HG03520 (cell line): ENCODE measurements around the gene NLE1.
"Not testable (repeated sequence)": the region's sequence is repeated elsewhere in the genome, so short reads cannot be mapped to it uniquely, and the experiment has no call there.

Experiments used
- ATAC-seq: cut with Tn5 transposase; IDR thresholded peaks from one replicate; pipeline ENCODE4 v1.9.1; 2021; ENCODE audit warnings: mild to moderate bottlenecking, moderate library complexity; ENCODE audit not compliant: unreplicated experiment

The NLE1 gene

GRCh38 chr17:35163886-35164285 lies 21.8 kb upstream of the NLE1 start:
- ATAC-seq, result no peak

DNA sequence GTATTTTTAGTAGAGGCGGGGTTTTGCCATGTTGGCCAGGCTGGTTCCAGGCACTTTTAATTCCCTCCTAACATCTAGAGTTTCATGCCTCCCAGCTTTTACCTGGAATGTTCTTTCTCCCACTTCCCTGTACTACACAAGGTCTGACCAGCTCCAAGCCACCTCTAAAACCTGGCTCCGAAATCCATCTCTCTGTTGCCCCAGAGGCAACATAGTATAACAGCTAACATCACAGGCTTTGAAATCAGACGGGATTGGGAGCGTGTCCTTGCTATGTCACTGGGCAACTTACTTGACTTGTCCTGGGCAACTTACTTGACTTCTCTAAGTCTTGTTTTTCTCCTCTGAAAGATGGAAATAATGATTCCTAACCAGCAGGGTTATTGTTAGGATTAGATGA lies 20.7 kb upstream of the NLE1 start:
- no peak for ATAC-seq

DNA sequence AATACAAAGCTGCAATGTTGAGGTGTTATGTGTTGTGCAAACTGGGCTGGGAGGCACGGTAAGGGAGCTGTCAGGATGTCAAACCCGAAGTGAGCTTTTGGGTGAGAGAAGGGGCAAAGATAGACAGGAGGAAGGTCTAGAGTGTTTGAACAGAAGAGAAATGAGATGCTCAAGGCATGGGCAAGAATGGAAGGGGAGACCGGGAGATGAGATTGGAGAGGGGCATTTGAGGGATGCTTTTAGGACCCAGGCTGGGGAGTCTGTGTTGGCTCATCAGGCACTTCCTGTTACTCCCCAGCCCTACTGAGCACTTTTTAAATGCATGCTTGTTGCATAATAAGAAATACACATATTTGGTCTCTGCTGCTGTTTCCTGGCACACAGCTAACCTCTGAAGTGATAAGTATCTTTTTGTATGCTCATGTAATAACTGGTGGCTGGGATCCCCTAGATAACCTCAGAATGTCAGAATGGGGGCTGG lies 19.2 kb upstream of the NLE1 start:
- ATAC-seq, result no peak

DNA sequence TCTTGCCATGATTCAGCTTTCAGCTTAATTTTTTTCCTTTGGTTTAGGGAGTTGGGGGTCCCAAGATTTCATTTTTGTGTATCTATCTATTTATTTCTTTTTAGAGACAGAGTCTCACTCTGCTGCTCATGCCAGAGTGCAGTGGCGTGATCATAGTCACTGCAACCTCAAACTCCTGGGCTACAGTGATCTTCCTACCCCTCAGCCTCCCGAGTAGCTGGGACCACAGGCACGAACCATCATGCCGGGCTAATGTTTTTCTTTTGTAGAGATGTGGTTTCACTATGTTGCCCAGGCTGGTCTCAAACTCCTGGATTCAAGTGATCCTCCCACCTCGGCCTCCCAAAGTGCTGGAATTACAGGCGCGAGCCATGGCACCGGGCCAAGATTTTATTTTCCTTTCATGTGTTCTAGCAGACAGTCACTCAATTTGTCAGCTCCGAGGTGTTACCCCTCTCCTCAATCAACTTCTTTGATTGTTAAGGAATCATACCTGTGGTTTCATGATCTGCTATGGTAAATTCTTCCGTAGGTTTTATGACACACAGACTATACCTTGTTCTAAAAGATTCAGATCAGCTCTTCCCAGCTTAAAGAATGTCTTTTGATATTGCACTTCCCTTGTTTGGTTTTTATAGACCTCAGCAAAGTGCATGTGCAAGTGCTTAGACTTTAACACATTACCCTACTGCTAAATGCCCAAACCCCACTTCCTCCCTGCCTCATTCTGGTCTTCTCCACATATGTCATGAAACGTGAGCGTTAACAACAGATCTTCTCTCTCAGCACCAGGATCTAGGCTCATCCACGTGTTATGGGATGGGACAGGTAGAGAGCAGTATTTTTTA lies 18.5 kb upstream of the NLE1 start:
- ATAC-seq, result no peak

- no peak for ATAC-seq
Observed at GRCh38 chr17:35159940-35160339, 17.8 kb upstream of the NLE1 start.

DNA sequence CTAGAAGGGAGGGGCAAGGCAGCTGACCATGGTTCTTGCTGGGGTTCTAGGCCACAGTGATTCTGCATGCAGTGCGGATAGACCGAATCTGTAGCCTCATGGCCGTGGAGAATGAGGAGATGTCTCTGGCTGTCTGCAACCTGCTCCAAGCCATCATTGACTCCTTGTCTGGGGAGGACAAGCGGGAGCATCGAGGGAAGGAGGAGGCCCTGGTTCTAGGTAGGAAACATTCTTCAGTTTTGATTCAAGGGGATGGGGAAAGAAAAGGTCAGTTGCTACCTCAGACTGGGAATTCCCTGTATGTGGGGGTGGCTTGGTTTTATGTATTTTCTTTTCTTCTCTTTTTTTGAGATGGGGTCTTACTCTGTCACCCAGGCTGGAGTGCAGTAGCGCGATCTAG lies 13.1 kb upstream of the NLE1 start:
- ATAC-seq, result no peak

- no peak for ATAC-seq
Observed at GRCh38 chr17:35154196-35155165, 12.4 kb upstream of the NLE1 start.

DNA sequence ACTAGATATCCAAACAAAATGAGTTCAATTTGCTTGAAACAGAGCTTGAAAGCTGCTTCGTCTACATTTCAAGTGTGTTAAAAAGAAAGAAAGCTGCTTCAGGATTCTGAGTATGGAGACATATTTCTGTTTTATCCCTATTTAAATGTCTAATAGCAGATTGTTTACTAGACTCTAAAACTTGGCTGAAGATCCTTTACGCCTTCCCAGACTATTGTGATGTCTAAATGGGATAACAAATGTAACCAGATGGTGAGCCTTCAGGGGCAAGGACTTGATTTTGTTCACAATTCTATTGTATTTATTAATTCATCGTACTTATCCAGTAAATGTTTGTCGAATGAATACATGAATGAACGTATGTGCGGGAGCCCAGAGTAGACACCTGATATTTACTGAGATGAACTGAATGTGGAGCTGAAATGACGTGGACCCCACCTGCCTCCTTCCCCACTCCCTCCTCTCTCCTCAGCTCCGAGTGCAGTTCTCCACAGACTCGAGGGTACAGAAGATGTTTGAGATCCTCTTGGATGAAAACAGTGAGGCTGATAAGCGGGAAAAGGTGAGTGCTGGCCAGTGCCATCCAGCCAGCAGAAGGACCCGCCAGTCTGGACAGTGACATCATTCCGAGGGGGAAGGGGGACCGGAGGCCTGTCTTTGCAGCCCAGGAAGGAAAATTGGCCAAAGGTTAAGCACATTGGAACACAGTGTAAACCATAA lies 10.5 kb upstream of the NLE1 start:
- ATAC-seq, result no peak

GRCh38 chr17:35151080-35151479 lies 9.0 kb upstream of the NLE1 start:
- ATAC-seq, result not testable (repeated sequence)

- no peak for ATAC-seq
Observed at GRCh38 chr17:35149941-35150340, 7.8 kb upstream of the NLE1 start.

- ATAC-seq, result no peak
Observed at GRCh38 chr17:35148144-35148543, 6.0 kb upstream of the NLE1 start.

- ATAC-seq, result no peak
Observed at GRCh38 chr17:35147375-35147905, 5.3 kb upstream of the NLE1 start, which contains the start of gene UNC45B. Gene UNC45B (plus strand): TSS chr17:35147817. CDS start chr17:35148264, 447 bp downstream.

GRCh38 chr17:35146214-35146833 lies 4.2 kb upstream of the NLE1 start:
- ATAC-seq, result no peak

DNA sequence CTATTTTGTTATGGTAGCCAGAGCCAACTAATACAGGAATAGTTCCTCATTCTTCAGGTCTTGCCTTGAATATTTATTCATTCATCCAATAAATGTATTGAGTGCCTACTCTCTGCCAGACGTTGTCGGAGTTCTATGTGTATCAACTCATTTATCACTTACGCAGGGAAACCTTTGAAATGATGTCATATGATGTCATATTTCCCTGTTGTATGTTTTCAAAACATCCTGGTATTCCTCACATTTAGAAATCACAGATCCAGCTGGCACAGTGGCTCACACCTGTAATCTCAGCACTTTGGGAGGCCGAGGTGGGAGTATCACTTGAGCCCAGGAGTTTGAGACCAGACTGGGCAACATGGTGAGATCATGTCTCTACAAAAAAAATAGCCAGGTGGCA lies 2.7 kb upstream of the NLE1 start:
- ATAC-seq, result no peak

GRCh38 chr17:35142467-35142796 lies 329 bp upstream of the NLE1 start:
- ATAC-seq, result no peak

- ATAC-seq, result no peak
Observed at GRCh38 chr17:35138218-35138617, 3.9 kb downstream of the NLE1 start.

DNA sequence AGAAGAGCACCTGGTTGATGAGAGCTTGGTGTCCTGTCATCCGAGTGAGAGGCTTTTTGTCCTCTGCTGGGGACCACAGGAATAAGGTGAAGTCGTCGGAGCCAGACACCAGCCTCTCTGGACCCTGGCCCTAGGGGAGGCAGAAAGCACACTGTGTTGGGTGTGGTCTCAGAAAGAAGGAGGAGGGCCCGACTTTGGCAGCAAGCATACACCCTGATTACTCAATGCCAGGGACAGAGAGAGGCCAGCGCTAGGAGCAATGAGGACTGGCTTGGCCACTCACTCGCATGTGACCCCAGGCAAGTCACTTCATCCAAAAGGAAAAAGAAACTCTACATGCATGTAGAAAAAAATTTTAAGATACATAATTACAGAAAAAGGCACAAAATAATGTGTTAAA lies 6.8 kb downstream of the NLE1 start:
- no peak for ATAC-seq

DNA sequence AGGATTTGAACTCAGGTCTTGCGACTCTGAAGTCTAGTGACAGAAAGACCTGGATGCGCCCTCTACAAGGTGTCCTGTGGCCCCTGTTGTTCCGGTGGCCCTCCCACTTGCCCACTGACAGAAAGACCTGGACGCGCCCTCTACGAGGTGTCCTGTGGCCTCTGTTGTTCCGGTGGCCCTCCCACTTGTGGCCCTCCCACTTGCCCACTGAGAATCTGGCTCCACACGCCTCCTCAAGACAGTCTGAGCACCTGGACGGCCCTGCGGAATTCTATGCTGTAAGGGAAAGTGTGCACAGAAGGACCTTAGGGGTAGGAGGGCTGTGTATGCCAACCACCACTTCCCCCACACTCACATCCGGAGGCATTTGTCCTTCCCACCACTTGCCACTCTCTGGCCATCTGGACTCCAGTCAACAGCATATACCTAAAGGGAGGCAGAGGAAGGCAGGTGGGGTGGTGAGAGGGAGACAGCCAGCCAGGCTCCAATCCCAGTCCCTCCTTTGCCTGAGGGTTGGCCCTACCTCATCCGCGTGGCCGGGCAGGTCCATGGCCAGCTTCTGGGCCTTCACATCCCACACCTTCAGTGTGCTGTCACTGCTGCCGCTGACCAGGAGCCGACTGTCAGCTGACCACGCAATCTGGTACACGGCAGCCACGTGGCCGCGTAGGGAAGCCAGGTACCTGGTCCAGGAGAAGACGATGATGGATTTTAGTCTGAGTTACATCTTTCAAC lies 9.1 kb downstream of the NLE1 start:
- ATAC-seq, result no peak

- ATAC-seq, result no peak
Observed at GRCh38 chr17:35132099-35132498, 10.0 kb downstream of the NLE1 start.

- no peak for ATAC-seq
Observed at GRCh38 chr17:35130392-35130791, 11.7 kb downstream of the NLE1 start.
